HG03060 (cell line): ENCODE measurements around the gene AK5.

Source experiments
- ATAC-seq: cut with Tn5 transposase; IDR thresholded peaks from one replicate; pipeline ENCODE4 v1.9.1; 2021; ENCODE audit warnings: low read depth, moderate number of reproducible peaks; ENCODE audit not compliant: unreplicated experiment

The AK5 gene

GRCh38 chr1:77428068-77428467 is 146.2 kb downstream of the AK5 start:
- ATAC-seq, result no peak

GRCh38 chr1:77430966-77431690 is 149.3 kb downstream of the AK5 start:
- ATAC-seq, result no peak

- no peak for ATAC-seq
Observed at GRCh38 chr1:77433934-77434333, 152.1 kb downstream of the AK5 start.

- ATAC-seq, result no peak
Observed at GRCh38 chr1:77434967-77435366, 153.1 kb downstream of the AK5 start.

GRCh38 chr1:77438236-77438913 is 156.6 kb downstream of the AK5 start:
- ATAC-seq, result no peak

GRCh38 chr1:77446841-77447555 is 165.2 kb downstream of the AK5 start:
- no peak for ATAC-seq

- no peak for ATAC-seq
Observed at GRCh38 chr1:77447669-77448068, 165.8 kb downstream of the AK5 start.

- no peak for ATAC-seq
Observed at GRCh38 chr1:77459881-77460280, 178.1 kb downstream of the AK5 start.

GRCh38 chr1:77461691-77462090 is 179.9 kb downstream of the AK5 start:
- no peak for ATAC-seq

- no peak for ATAC-seq
Observed at GRCh38 chr1:77463216-77463615, 181.4 kb downstream of the AK5 start.

- no peak for ATAC-seq
Observed at GRCh38 chr1:77465139-77465538, 183.3 kb downstream of the AK5 start.

- ATAC-seq, result no peak
Observed at GRCh38 chr1:77465922-77466321, 184.1 kb downstream of the AK5 start.

- ATAC-seq, result no peak
Observed at GRCh38 chr1:77467021-77467595, 185.3 kb downstream of the AK5 start.

- ATAC-seq, result no peak
Observed at GRCh38 chr1:77467741-77468140, 185.9 kb downstream of the AK5 start.

GRCh38 chr1:77468257-77468948 is 186.6 kb downstream of the AK5 start:
- ATAC-seq, result no peak

GRCh38 chr1:77468949-77469710 is 187.3 kb downstream of the AK5 start:
- ATAC-seq, result no peak

- no peak for ATAC-seq
Observed at GRCh38 chr1:77471691-77472090, 189.9 kb downstream of the AK5 start.

- ATAC-seq, result no peak
Observed at GRCh38 chr1:77473690-77474089, 191.9 kb downstream of the AK5 start.

GRCh38 chr1:77475641-77476040 is 193.8 kb downstream of the AK5 start:
- no peak for ATAC-seq

- no peak for ATAC-seq
Observed at GRCh38 chr1:77476475-77476874, 194.7 kb downstream of the AK5 start.
